HEK293T (cell line): ENCODE data around the gene RAB10.

Experiments used
- CTCF ChIA-PET: fragments of 350-600 bp; formaldehyde crosslinking; extraction: SDS; loops from one replicate; lab custom pipeline; 2021; ENCODE audit warnings: antibody characterized with exemption, inconsistent platforms; lab: Yijun Ruan, JAX
- POLR2A ChIA-PET: fragments of 350-600 bp; formaldehyde crosslinking; extraction: SDS; loops from one replicate; lab custom pipeline; 2020; ENCODE audit warnings: antibody characterized with exemption, inconsistent platforms; lab: Yijun Ruan, JAX
- DNase-seq: peaks from one replicate; pipeline ENCODE4 v3.0.0; 2012; ENCODE audit warnings: mixed read lengths; ENCODE audit errors: extremely low spot score
- ARNT ChIP-seq: fragments of 450-650 bp; IDR thresholded peaks from 2 replicates; pipeline ENCODE4 v1.6.1; 2017; ENCODE audit warnings: mild to moderate bottlenecking
- BHLHE40 ChIP-seq: fragments of 450-650 bp; IDR thresholded peaks from 2 replicates; pipeline ENCODE4 v1.6.1; 2016; ENCODE audit warnings: mild to moderate bottlenecking, moderate library complexity, borderline replicate concordance
- CTBP1 ChIP-seq: fragments of 450-650 bp; IDR thresholded peaks from 2 replicates; pipeline ENCODE4 v1.6.1; 2016; ENCODE audit warnings: borderline replicate concordance
- ELF4 ChIP-seq: fragments of 450-650 bp; IDR thresholded peaks from 2 replicates; pipeline ENCODE4 v1.6.1; 2017; ENCODE audit warnings: antibody characterized with exemption
- FOXA1 ChIP-seq: fragments of 450-650 bp; IDR thresholded peaks from 2 replicates; pipeline ENCODE4 v1.6.1; 2016; ENCODE audit warnings: mild to moderate bottlenecking
- FOXK2 ChIP-seq: fragments of 450-650 bp; IDR thresholded peaks from 2 replicates; pipeline ENCODE4 v1.6.1; 2016; ENCODE audit warnings: mild to moderate bottlenecking
- FOXM1 ChIP-seq: fragments of 450-650 bp; IDR thresholded peaks from 2 replicates; pipeline ENCODE4 v1.6.1; 2017; ENCODE audit warnings: mild to moderate bottlenecking, borderline replicate concordance
- HDGF ChIP-seq: fragments of 450-650 bp; IDR thresholded peaks from 2 replicates; pipeline ENCODE4 v1.6.1; 2017; ENCODE audit warnings: antibody characterized with exemption, borderline replicate concordance
- L3MBTL2 ChIP-seq: fragments of 450-650 bp; conservative IDR thresholded peaks from 2 replicates; pipeline ENCODE4 v1.6.1; 2016; ENCODE audit warnings: mild to moderate bottlenecking
- LEF1 ChIP-seq: fragments of 450-650 bp; IDR thresholded peaks from 2 replicates; pipeline ENCODE4 v1.6.1; 2017; ENCODE audit warnings: mild to moderate bottlenecking, borderline replicate concordance
- NFRKB ChIP-seq: fragments of 450-650 bp; IDR thresholded peaks from 2 replicates; pipeline ENCODE4 v1.6.1; 2016; ENCODE audit warnings: mild to moderate bottlenecking, moderate library complexity
- SP1 ChIP-seq: fragments of 450-650 bp; IDR thresholded peaks from 2 replicates; pipeline ENCODE4 v1.6.1; 2017
- SUZ12 ChIP-seq: fragments of 450-650 bp; IDR thresholded peaks from 2 replicates; pipeline ENCODE4 v1.6.1; 2016; ENCODE audit warnings: mild to moderate bottlenecking
- TARDBP ChIP-seq: fragments of 450-650 bp; IDR thresholded peaks from 2 replicates; pipeline ENCODE4 v1.6.1; 2016
- ZNF384 ChIP-seq: fragments of 450-650 bp; IDR thresholded peaks from 2 replicates; pipeline ENCODE4 v1.6.1; 2016
- TF ChIP-seq, protein P1 (sequence below): fragments of 450-650 bp; IDR thresholded peaks from 2 replicates; pipeline ENCODE4 v1.6.1; 2016

Gene RAB10

DNA sequence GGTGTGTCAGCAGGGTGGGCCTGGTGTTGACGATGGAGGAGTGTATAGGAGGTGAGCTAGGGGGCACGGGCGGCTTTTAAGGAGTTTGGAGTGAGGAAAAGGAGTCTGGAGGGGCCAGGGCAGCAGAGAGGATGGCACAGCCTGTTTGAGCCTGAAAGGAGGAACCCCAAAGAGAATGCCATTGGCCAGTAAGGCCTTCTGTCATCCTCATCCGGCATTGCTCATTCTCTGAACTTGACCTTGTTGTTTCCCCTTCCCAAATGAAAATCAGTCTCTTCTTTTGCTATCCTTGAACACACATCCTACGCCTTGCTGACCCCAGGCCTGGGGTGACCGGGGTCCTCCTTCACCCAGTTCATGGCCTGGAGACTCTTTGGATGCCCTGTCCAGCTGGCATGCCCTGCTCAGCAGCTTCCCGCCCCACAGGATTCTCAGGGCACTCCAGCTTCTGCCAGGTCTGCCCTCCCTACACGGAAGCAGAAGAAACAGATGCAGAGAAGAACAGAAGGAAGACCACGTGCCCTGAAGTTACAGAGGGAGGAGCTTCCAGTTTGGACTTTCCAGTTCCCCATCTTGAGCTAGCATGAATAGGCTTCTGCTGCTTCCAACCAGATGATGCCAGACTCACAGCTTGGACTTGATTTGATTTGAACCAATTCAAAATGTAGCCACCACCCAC is 31.1 kb upstream of the RAB10 start:
- no peak for TF ChIP-seq NFRKB
- ChIA-PET CTCF (no interaction called here), POLR2A (no interaction called here)
- DNase-seq, result no peak

GRCh38 chr2:26008095-26008494 is 25.8 kb upstream of the RAB10 start:
- TF ChIP-seq FOXM1, result no peak
- no peak for TF ChIP-seq BHLHE40
- no peak for TF ChIP-seq FOXK2
- TF ChIP-seq NFRKB, result no peak
- no peak for TF ChIP-seq CTBP1
- no peak for TF ChIP-seq SUZ12
- TF ChIP-seq TARDBP, result no peak
- no peak for TF ChIP-seq L3MBTL2
- no peak for TF ChIP-seq FOXA1
- TF ChIP-seq ZNF384, result no peak
- POLR2A ChIA-PET, result interaction anchor here (1.6 kb wide), 1 partner anchor 26 kb away, joined by 4 read pairs; the partner anchor contains the start of gene RAB10
- DNase-seq, result no peak
- CTCF ChIA-PET, result no interaction called here

- CTCF ChIA-PET, result no interaction called here
- no peak for DNase-seq
- TF ChIP-seq FOXM1, result no peak
- no peak for TF ChIP-seq ZNF384
- TF ChIP-seq NFRKB, result no peak
- no peak for TF ChIP-seq LEF1
- no peak for TF ChIP-seq ELF4
- TF ChIP-seq, protein P1, sequence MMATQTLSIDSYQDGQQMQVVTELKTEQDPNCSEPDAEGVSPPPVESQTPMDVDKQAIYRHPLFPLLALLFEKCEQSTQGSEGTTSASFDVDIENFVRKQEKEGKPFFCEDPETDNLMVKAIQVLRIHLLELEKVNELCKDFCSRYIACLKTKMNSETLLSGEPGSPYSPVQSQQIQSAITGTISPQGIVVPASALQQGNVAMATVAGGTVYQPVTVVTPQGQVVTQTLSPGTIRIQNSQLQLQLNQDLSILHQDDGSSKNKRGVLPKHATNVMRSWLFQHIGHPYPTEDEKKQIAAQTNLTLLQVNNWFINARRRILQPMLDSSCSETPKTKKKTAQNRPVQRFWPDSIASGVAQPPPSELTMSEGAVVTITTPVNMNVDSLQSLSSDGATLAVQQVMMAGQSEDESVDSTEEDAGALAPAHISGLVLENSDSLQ, result no peak
- POLR2A ChIA-PET, result no interaction called here
Observed at GRCh38 chr2:26008851-26009566, 24.9 kb upstream of the RAB10 start.

DNA sequence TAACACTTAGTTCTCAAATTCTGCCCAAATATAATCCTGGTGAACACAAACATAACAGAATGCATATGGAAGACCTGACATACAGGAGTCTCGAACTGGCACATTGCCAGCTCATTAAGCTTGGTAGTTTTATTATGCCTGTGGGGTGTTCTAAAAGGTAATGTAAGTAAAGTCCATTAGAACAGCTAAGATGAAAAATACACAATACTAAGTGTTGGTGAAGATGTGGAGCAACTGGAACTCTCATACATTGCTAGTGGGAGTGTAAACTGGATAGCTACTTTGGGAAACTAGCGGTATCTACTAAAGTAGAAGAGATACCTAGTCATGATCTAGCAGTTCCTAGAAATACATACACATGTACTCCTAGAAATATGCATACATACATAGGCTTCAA is 24.3 kb upstream of the RAB10 start:
- POLR2A ChIA-PET, result no interaction called here
- CTCF ChIA-PET, result no interaction called here
- TF ChIP-seq LEF1 (no peak), ZNF384 (no peak), SP1 (no peak), FOXA1 (no peak), BHLHE40 (no peak), SUZ12 (no peak), L3MBTL2 (no peak), ARNT (no peak), CTBP1 (no peak), ELF4 (no peak), HDGF (no peak), FOXK2 (no peak), TARDBP (no peak), FOXM1 (no peak)
- TF ChIP-seq, protein P1, result no peak
- no peak for DNase-seq

DNA sequence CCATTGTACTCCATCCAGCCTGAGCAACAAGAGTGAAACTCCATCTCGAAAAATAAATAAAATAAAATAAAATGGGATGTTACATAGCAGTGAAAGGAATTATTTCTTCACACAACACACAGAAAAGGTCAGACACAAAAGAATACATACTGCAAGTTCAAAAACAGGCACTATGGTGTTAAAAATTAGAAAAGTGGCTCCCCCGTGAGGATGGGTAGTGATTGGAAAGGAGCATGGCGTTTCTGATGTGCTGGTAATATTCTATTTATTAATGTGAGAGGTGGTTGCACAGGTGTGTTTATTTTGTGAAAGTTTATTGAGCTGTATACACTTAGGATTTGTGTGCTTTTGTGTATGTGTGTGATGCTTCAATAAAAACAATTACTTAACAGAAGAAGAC is 22.9 kb upstream of the RAB10 start:
- no peak for DNase-seq
- no peak for TF ChIP-seq L3MBTL2
- TF ChIP-seq ARNT, result no peak
- TF ChIP-seq CTBP1, result no peak
- no peak for TF ChIP-seq NFRKB
- TF ChIP-seq SP1, result no peak
- no peak for TF ChIP-seq FOXK2
- TF ChIP-seq, protein P1, result no peak
- no peak for TF ChIP-seq ZNF384
- TF ChIP-seq FOXM1, result no peak
- TF ChIP-seq TARDBP, result no peak
- no peak for TF ChIP-seq HDGF
- no peak for TF ChIP-seq ELF4
- TF ChIP-seq BHLHE40, result no peak
- TF ChIP-seq FOXA1, result no peak
- no peak for TF ChIP-seq SUZ12
- no peak for TF ChIP-seq LEF1
- POLR2A ChIA-PET, result interaction anchor here (2.0 kb wide), 1 partner anchor 23 kb away, joined by 15 read pairs; the partner anchor contains the start of gene RAB10
- CTCF ChIA-PET, result interaction anchor here (0.5 to 1.9 kb wide), 2 partner anchors 20 to 377 kb away, joined by 3 to 8 read pairs; no protein-coding TSS in a partner anchor

DNA sequence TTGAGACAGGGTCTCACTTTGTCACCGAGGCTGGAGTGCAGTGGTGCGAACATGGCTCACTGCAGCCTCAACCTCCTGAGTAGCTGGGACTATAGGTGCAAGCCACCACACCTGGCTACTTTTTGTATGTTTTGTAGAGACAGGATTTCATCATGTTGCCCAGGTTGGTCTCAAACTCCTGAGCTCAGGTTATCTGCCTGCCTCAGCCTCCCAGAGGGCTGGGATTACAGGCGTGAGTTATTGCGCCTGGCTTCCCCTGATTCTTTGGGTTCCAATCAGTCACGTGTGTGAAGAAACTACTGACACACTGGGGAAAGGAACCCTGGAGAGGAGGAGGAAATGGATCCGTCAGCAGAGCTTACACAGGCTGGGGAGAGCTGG is 22.3 kb upstream of the RAB10 start:
- TF ChIP-seq, protein P1, result peak; percentile 33
- TF ChIP-seq SUZ12, result no peak
- CTCF ChIA-PET, result interaction anchor here (0.7 to 1.9 kb wide), 2 partner anchors 12 to 20 kb away, joined by 4 to 8 read pairs; no protein-coding TSS in a partner anchor
- DNase-seq, result no peak
- POLR2A ChIA-PET, result interaction anchor here (2.0 kb wide), 1 partner anchor 22 kb away, joined by 15 read pairs; the partner anchor contains the start of gene RAB10
